ENCODE measurements around the gene HELB. TPM values are rescaled to one million over a fixed set of nuclear protein-coding genes. Genes with fewer than 3 reads are reported as not detected.

HELB gene
- total RNA-seq, 4 donors from 2014 or later = 1.5 to 2.7 (median 2.2) TPM

GRCh38 chr12:66352197-66352596, 49.9 kb downstream of the HELB start:
- Histone ChIP-seq H3K4me3 (no peak overlapping the region), H3K27me3 (no peaks in the 10 kb centered on the region), H3K27ac (no peak overlapping the region), H3K4me1 (no peaks in the 10 kb centered on the region), H3K36me3 (peaks cover 19% of the 10 kb centered on the region), H3K9me3 (no peaks in the 10 kb centered on the region)
- TF ChIP-seq EP300 (IDR thresholded peaks at IDR 0.05) (no peak), POLR2AphosphoS5 (IDR thresholded peaks at IDR 0.05) (no peak), CTCF (IDR thresholded peaks at IDR 0.05) (peak in 1 of 2 donors; percentile 15), POLR2A (IDR thresholded peaks at IDR 0.05) (no peak)
- 83% methylated on average over 9 of the region's 9 CpGs for WGBS
- no peak for DNase-seq (ENCODE audit: low spot score in 2 of 2)

DNA sequence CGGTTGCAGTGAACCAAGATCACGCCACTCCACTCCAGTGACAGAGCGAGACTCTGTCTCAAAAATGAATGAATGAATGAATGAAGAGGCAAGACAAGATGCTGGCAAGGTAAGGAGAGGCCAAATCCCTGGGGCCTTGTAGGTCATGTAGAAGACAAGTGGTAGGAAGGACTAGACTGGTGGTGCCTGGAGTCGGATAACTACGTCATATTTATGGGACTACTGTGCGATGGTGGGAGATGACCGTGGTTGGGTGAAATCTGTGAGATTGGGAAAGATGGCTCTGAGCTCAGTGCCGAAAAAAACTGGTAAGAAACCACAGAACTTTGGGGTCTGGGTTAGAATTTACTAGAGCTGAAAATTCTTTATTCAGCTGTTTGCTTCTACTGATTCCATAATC, 50.6 kb downstream of the HELB start:
- Histone ChIP-seq H3K36me3 (peaks cover 19% of the 10 kb centered on the region), H3K4me3 (no peak overlapping the region), H3K4me1 (no peaks in the 10 kb centered on the region), H3K27me3 (no peaks in the 10 kb centered on the region), H3K27ac (no peak overlapping the region), H3K9me3 (no peaks in the 10 kb centered on the region)
- DNase-seq (ENCODE audit: low spot score in 2 of 2) = no peak
- TF ChIP-seq EP300 (IDR thresholded peaks at IDR 0.05) (no peak), CTCF (IDR thresholded peaks at IDR 0.05) (no peak), POLR2AphosphoS5 (IDR thresholded peaks at IDR 0.05) (no peak), POLR2A (IDR thresholded peaks at IDR 0.05) (no peak)
- WGBS = 97% methylated on average over 8 of the region's 8 CpGs

- Histone ChIP-seq H3K4me1 (no peaks in the 10 kb centered on the region), H3K36me3 (peaks cover 14% of the 10 kb centered on the region), H3K4me3 (no peak overlapping the region), H3K27ac (no peak overlapping the region), H3K9me3 (no peaks in the 10 kb centered on the region), H3K27me3 (no peaks in the 10 kb centered on the region)
- 82% methylated on average over 6 of the region's 6 CpGs for WGBS
- no peak for TF ChIP-seq POLR2A (IDR thresholded peaks at IDR 0.05)
- DNase-seq (ENCODE audit: low spot score in 2 of 2) = no peak
Measured at GRCh38 chr12:66354291-66354690, 52.0 kb downstream of the HELB start.

DNA sequence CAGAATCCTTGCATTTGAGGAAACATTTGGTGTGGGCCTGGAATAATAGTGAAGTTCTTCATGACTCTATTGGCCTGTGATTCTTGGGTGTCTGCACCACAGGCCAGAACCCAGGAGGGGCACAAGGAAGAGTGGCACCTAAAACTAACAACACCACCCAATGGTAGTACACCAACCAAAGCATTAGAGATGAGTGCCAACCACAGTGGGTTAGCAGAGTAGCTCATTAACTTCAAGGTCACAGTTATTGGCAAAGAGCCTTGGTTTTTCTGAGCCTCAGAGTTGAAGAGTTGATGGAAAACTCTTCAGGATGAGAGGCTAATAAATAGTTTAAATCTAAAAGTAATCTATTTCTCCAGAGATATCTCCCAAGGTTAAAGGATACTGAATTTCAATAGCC, 57.0 kb downstream of the HELB start:
- no peak for DNase-seq (ENCODE audit: low spot score in 2 of 2)
- no peaks in the 10 kb centered on the region for H3K27me3 ChIP-seq
- no peak for TF ChIP-seq POLR2AphosphoS5 (IDR thresholded peaks at IDR 0.05)
- no peak for TF ChIP-seq EP300 (IDR thresholded peaks at IDR 0.05)
- no peak for TF ChIP-seq CTCF (IDR thresholded peaks at IDR 0.05)
- no peak for TF ChIP-seq POLR2A (IDR thresholded peaks at IDR 0.05)
- no peak overlapping the region for H3K4me3 ChIP-seq
- no peaks in the 10 kb centered on the region for H3K9me3 ChIP-seq
- H3K27ac ChIP-seq = no peak overlapping the region
- no peaks in the 10 kb centered on the region for H3K4me1 ChIP-seq
- H3K36me3 ChIP-seq = no peaks in the 10 kb centered on the region

DNA sequence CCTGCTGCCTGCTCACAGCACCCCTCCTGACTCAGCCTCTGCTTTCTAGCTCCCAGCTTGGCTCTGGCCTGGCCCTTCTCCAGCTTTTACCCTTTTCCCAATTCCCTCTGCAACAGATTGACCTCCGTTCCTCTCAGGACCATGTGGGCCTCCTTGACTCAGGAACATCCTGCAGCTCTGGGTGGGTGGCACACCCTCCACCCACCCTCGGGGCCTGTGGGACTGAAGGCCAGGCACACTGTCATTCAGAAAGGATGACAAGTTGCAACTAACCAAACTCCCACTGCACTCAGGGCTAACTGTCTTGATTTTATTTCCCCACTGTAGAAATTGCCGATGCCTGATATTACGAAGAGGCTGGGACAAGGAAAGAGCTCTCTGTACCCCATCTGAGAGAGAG, 59.4 kb downstream of the HELB start:
- TF ChIP-seq CTCF (IDR thresholded peaks at IDR 0.05) = no peak
- no peak for TF ChIP-seq EP300 (IDR thresholded peaks at IDR 0.05)
- no peak for TF ChIP-seq POLR2AphosphoS5 (IDR thresholded peaks at IDR 0.05)
- no peak for TF ChIP-seq POLR2A (IDR thresholded peaks at IDR 0.05)
- Histone ChIP-seq H3K9me3 (no peaks in the 10 kb centered on the region), H3K4me3 (no peak overlapping the region), H3K4me1 (no peaks in the 10 kb centered on the region), H3K36me3 (no peaks in the 10 kb centered on the region), H3K27me3 (no peaks in the 10 kb centered on the region), H3K27ac (no peak overlapping the region)
- no peak for DNase-seq (ENCODE audit: low spot score in 2 of 2)
- 80% methylated on average over 4 of the region's 4 CpGs for WGBS
